Activated CD4-positive, alpha-beta T cell treated with anti-CD3 and anti-CD28 coated beads, Interleukin-2, amount 10 ng/mL, durations not matched to agents 7 days and 5 days (primary cell): ENCODE data around the gene DNASE1L2. TPM values are rescaled to one million over a fixed set of nuclear protein-coding genes. Genes with fewer than 3 reads are reported as not detected.

Experiments
- CTCF ChIA-PET: fragments of 350-600 bp; sonication (Branson Sonifier 250); formaldehyde crosslinking; loops from one replicate; lab custom pipeline; 2021; ENCODE audit warnings: antibody characterized with exemption; lab: Charles Lee
- POLR2A ChIA-PET: fragments of 350-600 bp; sonication (Branson Sonifier 250); formaldehyde crosslinking; loops from one replicate; lab custom pipeline; 2021; ENCODE audit warnings: antibody characterized with exemption; lab: Charles Lee
- DNase-seq: peaks from one replicate; pipeline ENCODE4 v3.0.0-alpha.2; 2020
- H3K27ac Mint-ChIP-seq: one replicate; pipeline ENCODE4 v1.8.0; 2021; ENCODE audit warnings: mild to moderate bottlenecking, moderate library complexity, mixed read lengths
- H3K27me3 Mint-ChIP-seq: one replicate; pipeline ENCODE4 v1.8.0; 2021; ENCODE audit warnings: mixed read lengths
- H3K36me3 Mint-ChIP-seq: one replicate; pipeline ENCODE4 v1.8.0; 2021; ENCODE audit warnings: low read depth, mixed read lengths
- H3K4me1 Mint-ChIP-seq: one replicate; pipeline ENCODE4 v1.8.0; 2021; ENCODE audit warnings: mixed read lengths
- H3K4me3 Mint-ChIP-seq: one replicate; pipeline ENCODE4 v1.8.0; 2021; ENCODE audit warnings: mild to moderate bottlenecking, moderate library complexity, mixed read lengths
- H3K9me3 Mint-ChIP-seq: one replicate; pipeline ENCODE4 v1.8.0; 2021; ENCODE audit warnings: mixed read lengths
- total RNA-seq, 2 experiments: library from RNA; stranded (reverse); gene quantifications; one replicate each; pipeline ENCODE4 v1.2.3, GENCODE V29; 2021

The DNASE1L2 gene
- total RNA-seq, 2 experiments from 2014 or later = 2.0 to 3.4 TPM

DNA sequence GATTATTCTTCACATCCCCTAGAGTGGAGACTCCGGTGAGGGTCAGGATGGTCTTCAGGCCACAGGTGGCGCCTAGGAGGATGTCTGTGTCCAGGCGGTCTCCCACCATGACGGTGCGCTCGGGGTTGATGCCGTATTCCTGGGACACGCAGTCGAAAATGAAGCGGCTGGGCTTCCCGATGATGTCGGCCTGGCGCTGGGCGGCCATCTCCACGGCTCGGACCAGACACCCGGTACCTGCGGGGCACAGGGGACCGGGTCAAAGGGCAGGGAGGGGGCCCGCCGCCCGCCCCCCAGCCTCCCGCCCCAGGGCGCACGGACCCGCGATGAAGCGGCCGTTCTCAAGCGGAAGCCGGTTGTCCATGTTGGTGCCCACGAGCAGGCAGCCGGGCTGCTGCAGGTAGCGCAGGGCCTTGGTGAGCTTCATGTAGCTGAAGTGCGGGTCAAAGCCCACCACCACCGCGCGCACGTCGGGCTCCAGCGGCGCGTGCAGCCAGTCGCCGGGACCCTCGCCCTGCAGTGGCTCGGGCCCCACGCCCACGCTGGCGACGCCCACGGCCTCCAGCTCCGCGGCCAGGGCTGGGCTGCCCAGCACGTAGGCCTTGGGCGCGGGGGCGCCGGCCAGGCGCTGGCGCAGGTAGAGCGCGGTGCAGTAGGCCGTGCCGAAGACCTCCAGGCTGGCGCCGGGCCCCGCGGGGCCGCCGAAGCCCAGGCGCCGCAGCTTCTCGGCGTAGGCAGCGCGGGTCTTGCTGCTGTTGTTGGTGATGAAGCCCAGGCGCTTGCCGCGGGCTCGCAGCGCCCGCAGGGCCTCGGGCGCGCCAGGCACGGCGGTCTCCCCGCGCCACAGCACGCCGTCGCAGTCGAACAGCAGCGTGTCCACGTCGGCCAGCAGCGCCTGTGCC is 22.2 kb upstream of the DNASE1L2 start:
- Mint-ChIP-seq H3K9me3 (no peaks in the 10 kb centered on the region), H3K27me3 (no peaks in the 10 kb centered on the region)
- CTCF ChIA-PET = interaction anchor here (0.5 to 1.4 kb wide), 3 partner anchors 8 to 474 kb away, joined by 3 read pairs; partner anchors contain the start of genes ECI1 and MLST8

DNA sequence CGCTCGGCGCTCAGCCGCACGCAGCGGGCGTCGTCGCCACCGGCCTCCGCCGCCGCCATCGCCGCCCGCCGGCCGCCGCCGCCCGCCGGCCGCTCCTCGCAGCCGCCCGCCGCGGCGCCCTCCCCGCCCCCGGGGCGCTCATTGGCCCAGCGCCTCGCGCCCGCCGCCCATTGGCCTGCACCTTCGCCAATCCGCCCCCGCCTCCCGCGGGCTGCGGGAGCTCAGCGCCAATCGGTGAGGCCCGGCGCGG is 21.6 kb upstream of the DNASE1L2 start, which contains the start of gene PGP:
TSS of gene PGP (minus strand) at position 122 of the 250 bp plus-strand sequence. CDS start at position 59, 63 bp downstream.
- Mint-ChIP-seq H3K4me3 (peak within 1 kb of the TSS; percentile 84), H3K4me1 (peaks cover 26% of the 10 kb centered on the region), H3K27me3 (no peaks in the 10 kb centered on the region), H3K9me3 (no peaks in the 10 kb centered on the region), H3K27ac (peak within 1 kb of the TSS; percentile 89), H3K36me3 (peaks cover 5% of the 10 kb centered on the region)
- no peak for DNase-seq
- POLR2A ChIA-PET = interaction anchor here (0.6 to 1.3 kb wide), 3 partner anchors 38 to 245 kb away, joined by 3 to 8 read pairs (median 3); partner anchors contain the start of genes TEDC2 and TRAF7
- CTCF ChIA-PET = interaction anchor here (0.5 to 1.4 kb wide), 3 partner anchors 9 to 475 kb away, joined by 3 read pairs; partner anchors contain the start of genes ECI1 and MLST8

More for the DNA sequence above, 22.2 kb upstream of the DNASE1L2 start:
- peak overlapping the region; percentile 65 for H3K27ac Mint-ChIP-seq
- POLR2A ChIA-PET = interaction anchor here (0.7 to 1.3 kb wide), 2 partner anchors 59 to 246 kb away, joined by 3 read pairs; partner anchors contain the start of genes TEDC2 and TRAF7
- H3K4me3 Mint-ChIP-seq = peak overlapping the region; percentile 77
- H3K36me3 Mint-ChIP-seq = peaks cover 5% of the 10 kb centered on the region
- peaks cover 26% of the 10 kb centered on the region for H3K4me1 Mint-ChIP-seq
- DNase-seq = no peak

DNA sequence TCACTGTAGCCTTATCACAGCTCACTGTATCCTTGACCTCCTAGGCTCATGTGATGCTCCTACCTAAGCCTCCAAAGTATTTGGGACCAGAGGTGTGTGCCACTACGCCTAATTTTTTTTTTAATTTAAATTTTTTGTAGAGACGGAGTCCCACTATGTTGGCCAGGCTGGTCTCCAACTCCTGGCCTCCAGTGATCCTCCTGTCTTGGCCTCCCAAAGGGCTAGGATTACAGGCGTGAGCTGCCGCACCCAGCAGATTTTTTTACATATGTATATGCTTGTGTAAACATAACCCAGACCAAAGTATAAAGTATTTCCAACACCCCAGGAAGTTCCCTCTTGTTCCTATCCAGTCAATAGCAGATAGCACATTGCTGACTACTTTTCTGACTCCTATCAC is 19.9 kb upstream of the DNASE1L2 start:
- Mint-ChIP-seq H3K36me3 (peaks cover 5% of the 10 kb centered on the region), H3K4me1 (peaks cover 26% of the 10 kb centered on the region), H3K27me3 (no peaks in the 10 kb centered on the region), H3K9me3 (no peaks in the 10 kb centered on the region), H3K27ac (peak overlapping the region; percentile 89), H3K4me3 (peak overlapping the region; percentile 84)
- no peak for DNase-seq
- CTCF ChIA-PET = no interaction called here
- POLR2A ChIA-PET = no interaction called here

DNA sequence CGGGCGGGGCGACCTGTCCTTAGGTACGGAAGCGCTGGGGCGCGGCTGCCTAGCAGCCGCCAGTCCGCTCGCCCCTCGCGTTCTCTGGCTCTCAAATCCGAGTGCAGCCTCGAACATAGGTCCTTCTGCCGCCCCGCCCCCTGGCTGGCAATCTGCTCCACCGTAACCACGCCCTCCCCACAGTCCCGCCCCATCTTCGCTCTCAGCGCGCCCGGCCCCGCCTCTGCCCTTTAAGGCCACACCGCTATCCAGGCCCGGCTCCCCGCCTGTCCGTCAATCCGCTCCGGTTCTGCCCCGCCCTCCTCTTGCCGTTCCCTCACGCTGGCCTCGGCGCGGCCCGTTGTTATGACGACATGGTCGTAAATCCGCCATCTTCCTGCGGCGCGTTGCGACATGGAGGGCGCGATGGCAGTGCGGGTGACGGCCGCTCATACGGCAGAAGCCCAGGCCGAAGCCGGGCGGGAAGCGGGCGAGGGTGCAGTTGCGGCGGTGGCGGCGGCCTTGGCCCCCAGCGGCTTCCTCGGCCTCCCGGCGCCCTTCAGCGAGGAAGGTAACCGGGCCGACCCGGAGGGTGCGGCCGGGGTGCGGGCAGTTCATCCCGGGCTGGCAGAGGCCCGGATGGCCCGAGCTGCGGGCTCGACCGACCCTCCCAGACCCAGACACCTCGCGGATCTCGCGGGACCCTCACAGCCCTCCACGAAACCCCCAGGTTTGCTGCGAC is 12.9 kb upstream of the DNASE1L2 start, which contains the start of gene E4F1:
TSS of gene E4F1 (plus strand) at position 371 of the 721 bp plus-strand sequence. CDS start at position 394, 23 bp downstream.
- H3K4me1 Mint-ChIP-seq = peaks cover 22% of the 10 kb centered on the region
- CTCF ChIA-PET = interaction anchor here (1.2 to 1.6 kb wide), 2 partner anchors 13 to 24 kb away, joined by 3 read pairs; partner anchors contain the start of gene BRICD5
- peak within 1 kb of the TSS; percentile 80 for H3K4me3 Mint-ChIP-seq
- H3K9me3 Mint-ChIP-seq = no peaks in the 10 kb centered on the region
- POLR2A ChIA-PET = no interaction called here
- DNase-seq = peak; percentile 100
- peaks cover 2% of the 10 kb centered on the region for H3K36me3 Mint-ChIP-seq
- peak within 1 kb of the TSS; percentile 85 for H3K27ac Mint-ChIP-seq
- H3K27me3 Mint-ChIP-seq = no peaks in the 10 kb centered on the region

DNA sequence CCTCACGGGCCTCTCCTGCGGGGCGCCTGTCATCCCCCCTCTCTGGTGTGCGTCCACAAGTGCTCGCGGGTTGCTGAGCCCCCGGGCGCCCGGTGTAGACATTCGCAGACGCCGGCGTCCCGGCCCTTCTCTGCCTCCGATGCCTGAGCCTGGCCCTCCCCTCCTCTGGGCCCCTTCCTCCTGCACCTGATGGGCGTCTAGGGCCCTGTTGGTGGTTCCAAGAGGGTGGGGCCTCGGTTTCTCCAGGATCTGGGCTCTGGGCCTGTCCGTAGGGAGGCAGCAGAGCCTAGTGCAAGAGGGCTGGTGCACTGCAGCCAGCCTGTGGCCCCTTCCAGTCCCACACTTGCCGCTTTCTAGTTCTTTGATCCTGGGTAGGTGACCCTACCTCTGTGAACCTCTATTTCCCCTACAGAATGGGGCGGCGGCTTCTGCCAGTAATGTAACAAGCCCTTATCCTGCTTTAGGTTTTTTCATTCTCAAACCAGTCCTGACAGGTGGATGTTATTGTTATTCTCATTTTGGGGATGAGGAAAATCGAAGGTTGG is 12.2 kb upstream of the DNASE1L2 start:
- no peaks in the 10 kb centered on the region for H3K27me3 Mint-ChIP-seq
- no peaks in the 10 kb centered on the region for H3K9me3 Mint-ChIP-seq
- DNase-seq = peak; percentile 36
- peaks cover 22% of the 10 kb centered on the region for H3K4me1 Mint-ChIP-seq
- POLR2A ChIA-PET = no interaction called here
- H3K27ac Mint-ChIP-seq = peak overlapping the region; percentile 82
- CTCF ChIA-PET = interaction anchor here (0.6 to 1.2 kb wide), 2 partner anchors 17 to 24 kb away, joined by 3 read pairs; no protein-coding TSS in a partner anchor
- peaks cover 2% of the 10 kb centered on the region for H3K36me3 Mint-ChIP-seq
- peak overlapping the region; percentile 80 for H3K4me3 Mint-ChIP-seq

DNA sequence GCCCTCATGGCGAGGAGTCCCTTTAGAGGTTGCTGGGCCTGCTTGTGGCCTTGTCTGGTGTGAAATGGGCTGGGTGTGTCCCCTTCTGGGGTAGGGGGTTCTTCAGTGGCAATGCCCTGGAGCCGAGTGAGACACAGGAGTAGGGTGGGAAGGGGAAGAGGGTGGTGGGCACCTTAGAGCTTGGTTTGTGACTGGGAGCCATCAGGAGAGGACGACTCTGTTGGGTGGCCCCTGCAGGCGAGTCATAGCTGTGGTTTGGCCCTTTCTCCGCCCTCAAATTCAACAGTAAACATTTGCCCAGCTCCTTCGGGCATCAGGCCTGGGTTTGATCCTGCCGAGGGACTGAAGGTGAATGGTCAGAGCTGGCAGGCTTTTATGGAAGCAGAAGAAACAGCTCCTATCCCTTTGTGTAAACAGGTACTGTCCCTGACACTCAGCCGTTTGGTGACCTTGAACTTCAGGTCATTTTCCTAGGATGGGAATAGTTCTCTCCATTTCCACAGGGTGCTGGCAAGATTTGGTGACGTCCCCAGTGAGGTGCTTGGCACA is 9.9 kb upstream of the DNASE1L2 start:
- peak overlapping the region; percentile 30 for H3K4me3 Mint-ChIP-seq
- H3K36me3 Mint-ChIP-seq = peaks cover 6% of the 10 kb centered on the region
- H3K27me3 Mint-ChIP-seq = no peaks in the 10 kb centered on the region
- H3K27ac Mint-ChIP-seq = peak overlapping the region; percentile 68
- POLR2A ChIA-PET = no interaction called here
- DNase-seq = no peak
- H3K4me1 Mint-ChIP-seq = peaks cover 22% of the 10 kb centered on the region
- H3K9me3 Mint-ChIP-seq = no peaks in the 10 kb centered on the region
- CTCF ChIA-PET = interaction anchor here (0.6 to 1.1 kb wide), 5 partner anchors 23 to 521 kb away, joined by 3 to 4 read pairs (median 3); partner anchors contain the start of gene ECI1

DNA sequence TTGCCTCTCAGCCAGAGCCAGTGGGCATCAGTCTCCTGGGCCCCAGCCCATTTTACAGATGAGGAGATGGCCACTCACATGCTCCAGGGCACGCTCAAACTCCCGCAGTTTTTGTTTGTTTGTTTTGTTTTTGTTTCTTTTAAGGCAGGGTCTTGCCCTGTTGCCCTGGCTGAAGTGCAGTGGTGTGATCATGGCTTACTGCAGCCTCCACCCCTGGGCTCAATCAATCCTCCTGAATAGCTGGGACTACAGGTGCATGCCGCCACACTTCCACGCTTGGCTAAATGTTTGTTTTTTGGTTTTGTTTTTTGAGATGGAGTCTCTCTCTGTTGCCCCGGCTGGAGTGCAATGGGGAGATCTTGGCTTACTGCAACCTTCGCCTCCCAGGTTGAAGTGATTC is 9.3 kb upstream of the DNASE1L2 start:
- Mint-ChIP-seq H3K4me3 (peak overlapping the region; percentile 16), H3K36me3 (peaks cover 6% of the 10 kb centered on the region), H3K4me1 (peaks cover 22% of the 10 kb centered on the region), H3K9me3 (no peaks in the 10 kb centered on the region), H3K27me3 (no peaks in the 10 kb centered on the region), H3K27ac (no peak overlapping the region)
- no peak for DNase-seq
- ChIA-PET CTCF (interaction anchor here (1.0 to 1.1 kb wide), 2 partner anchors 24 to 45 kb away, joined by 3 read pairs; partner anchors contain the start of gene ECI1), POLR2A (no interaction called here)

DNA sequence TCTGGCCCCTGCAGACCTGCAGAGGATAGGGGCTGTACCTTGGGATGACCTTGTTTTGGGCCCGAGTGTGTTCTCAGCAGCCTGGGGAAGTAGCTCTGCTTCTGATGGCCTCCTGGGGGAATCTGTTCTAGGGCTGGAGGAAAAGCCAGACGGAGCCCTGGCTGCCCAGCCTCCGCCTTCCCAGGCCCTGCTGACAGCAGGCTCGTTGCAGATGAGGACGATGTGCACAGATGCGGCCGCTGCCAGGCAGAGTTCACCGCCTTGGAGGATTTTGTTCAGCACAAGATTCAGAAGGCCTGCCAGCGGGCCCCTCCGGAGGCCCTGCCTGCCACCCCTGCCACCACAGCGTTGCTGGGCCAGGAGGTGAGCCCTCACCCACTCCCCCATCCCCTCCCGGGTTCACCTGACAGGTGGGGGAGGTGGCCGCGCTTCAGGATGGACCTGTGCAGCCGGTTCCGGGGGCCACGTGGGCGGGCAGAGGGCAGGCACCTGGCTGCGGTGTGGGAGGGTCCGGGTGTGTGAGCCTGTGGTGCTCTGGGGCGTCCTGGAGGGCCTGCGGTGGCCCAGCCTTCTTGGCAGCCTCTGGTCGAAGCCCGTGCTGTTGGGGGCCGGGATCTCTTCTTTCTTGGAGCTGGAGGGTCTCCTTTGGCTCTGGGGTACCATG is 8.0 kb upstream of the DNASE1L2 start:
- Mint-ChIP-seq H3K9me3 (no peaks in the 10 kb centered on the region), H3K36me3 (peaks cover 6% of the 10 kb centered on the region), H3K4me3 (no peak overlapping the region), H3K27me3 (no peaks in the 10 kb centered on the region), H3K4me1 (peaks cover 19% of the 10 kb centered on the region), H3K27ac (no peak overlapping the region)
- no peak for DNase-seq
- POLR2A ChIA-PET = no interaction called here
- CTCF ChIA-PET = no interaction called here

DNA sequence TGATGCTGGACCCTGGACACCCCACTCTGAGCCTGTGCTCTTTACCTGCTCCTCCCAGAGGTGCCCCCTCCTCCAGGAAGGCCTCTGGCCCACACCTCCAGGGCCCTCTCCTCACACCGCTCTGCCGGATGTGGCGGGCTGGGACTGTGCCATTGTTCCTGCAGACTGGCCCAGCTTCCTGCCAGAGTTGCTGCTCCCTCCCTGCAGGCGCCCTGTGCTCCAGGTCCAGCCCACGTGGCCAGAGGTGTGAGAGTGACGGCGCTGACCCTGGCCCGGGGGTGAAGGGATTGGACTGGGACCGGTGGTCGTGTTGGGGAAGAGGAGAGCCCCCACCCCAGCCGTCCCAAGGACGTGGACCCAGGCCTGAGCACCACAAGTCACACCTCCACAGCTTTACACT is 7.2 kb upstream of the DNASE1L2 start:
- no peak overlapping the region for H3K4me3 Mint-ChIP-seq
- DNase-seq = no peak
- no peaks in the 10 kb centered on the region for H3K9me3 Mint-ChIP-seq
- H3K27me3 Mint-ChIP-seq = no peaks in the 10 kb centered on the region
- POLR2A ChIA-PET = no interaction called here
- H3K4me1 Mint-ChIP-seq = peaks cover 19% of the 10 kb centered on the region
- CTCF ChIA-PET = no interaction called here
- H3K36me3 Mint-ChIP-seq = peaks cover 6% of the 10 kb centered on the region
- H3K27ac Mint-ChIP-seq = no peak overlapping the region

DNA sequence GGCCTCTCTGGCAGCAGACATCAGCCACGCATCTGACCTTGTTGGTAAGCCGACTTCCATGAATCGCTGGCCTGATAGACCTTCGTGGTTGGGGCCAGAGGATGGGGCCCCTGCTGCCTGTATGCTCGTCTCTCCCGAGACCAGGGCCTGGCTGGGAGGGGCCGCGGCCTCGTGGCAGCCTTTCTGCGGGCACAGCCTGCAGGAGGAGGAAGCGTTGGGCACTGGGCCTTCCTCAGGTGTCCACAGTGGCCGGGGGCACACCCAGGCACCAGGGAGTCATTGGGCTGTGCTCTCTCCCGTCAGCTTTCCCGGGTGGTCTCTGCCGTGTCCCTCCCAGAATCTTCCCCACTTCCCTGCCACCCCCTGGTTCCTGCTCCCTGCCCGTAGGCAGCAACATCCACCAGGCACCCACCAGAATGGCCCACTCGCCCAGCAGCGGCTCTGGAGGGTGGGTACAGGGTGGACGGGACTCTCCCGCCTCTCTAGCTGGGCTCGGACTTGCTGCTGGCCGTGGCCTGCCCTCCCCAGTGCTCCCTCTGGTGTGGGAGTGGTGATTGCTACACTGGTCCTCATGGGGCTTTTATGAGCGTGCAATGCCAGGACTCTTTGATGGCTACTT is 6.5 kb upstream of the DNASE1L2 start:
- peaks cover 6% of the 10 kb centered on the region for H3K36me3 Mint-ChIP-seq

DNA sequence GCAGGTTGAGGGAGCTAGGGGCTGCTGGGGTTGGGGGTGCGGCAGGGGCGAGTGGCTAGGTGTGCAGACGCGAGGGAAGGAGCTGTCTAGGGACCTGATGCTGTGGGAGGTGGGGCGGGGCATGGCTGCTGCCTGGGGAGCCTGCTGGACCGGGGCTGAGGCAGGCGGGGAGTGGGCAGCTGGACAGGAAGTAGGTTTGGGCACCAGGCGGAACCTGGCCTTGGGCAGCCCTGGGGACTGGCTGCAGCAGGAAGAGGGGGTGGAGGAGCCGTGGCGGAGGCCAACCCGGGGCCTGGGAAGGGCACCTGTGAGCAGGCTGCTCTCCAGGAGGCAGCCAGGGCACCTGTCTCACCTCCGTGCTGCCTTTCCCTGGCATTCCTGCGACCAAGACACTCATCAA is 5.9 kb upstream of the DNASE1L2 start:
- Mint-ChIP-seq H3K27ac (no peak overlapping the region), H3K9me3 (no peaks in the 10 kb centered on the region), H3K4me3 (no peak overlapping the region), H3K27me3 (no peaks in the 10 kb centered on the region), H3K4me1 (peaks cover 8% of the 10 kb centered on the region), H3K36me3 (peaks cover 9% of the 10 kb centered on the region)
- POLR2A ChIA-PET = no interaction called here
- DNase-seq = no peak
- CTCF ChIA-PET = interaction anchor here (1.2 kb wide), 1 partner anchor 8 kb away, joined by 3 read pairs; no protein-coding TSS in a partner anchor

More for the DNA sequence above, 6.5 kb upstream of the DNASE1L2 start:
- ChIA-PET POLR2A (no interaction called here), CTCF (interaction anchor here (1.2 kb wide), 1 partner anchor 9 kb away, joined by 3 read pairs; no protein-coding TSS in a partner anchor)
- DNase-seq = no peak
- Mint-ChIP-seq H3K27me3 (no peaks in the 10 kb centered on the region), H3K4me1 (peaks cover 13% of the 10 kb centered on the region), H3K9me3 (no peaks in the 10 kb centered on the region), H3K27ac (no peak overlapping the region), H3K4me3 (no peak overlapping the region)
